NCI-H2171 treated with DMSO at 0.1 percent for 48 hours (cell line): ENCODE data around the gene ANKRD13D.
A peak's percentile ranks its signal among the peaks of the same experiment; 100 is the strongest.

Experiments used
- DNase-seq: peaks from one replicate; lab custom pipeline; 2025; lab: John Stamatoyannopoulos, UW

ANKRD13D gene

DNA sequence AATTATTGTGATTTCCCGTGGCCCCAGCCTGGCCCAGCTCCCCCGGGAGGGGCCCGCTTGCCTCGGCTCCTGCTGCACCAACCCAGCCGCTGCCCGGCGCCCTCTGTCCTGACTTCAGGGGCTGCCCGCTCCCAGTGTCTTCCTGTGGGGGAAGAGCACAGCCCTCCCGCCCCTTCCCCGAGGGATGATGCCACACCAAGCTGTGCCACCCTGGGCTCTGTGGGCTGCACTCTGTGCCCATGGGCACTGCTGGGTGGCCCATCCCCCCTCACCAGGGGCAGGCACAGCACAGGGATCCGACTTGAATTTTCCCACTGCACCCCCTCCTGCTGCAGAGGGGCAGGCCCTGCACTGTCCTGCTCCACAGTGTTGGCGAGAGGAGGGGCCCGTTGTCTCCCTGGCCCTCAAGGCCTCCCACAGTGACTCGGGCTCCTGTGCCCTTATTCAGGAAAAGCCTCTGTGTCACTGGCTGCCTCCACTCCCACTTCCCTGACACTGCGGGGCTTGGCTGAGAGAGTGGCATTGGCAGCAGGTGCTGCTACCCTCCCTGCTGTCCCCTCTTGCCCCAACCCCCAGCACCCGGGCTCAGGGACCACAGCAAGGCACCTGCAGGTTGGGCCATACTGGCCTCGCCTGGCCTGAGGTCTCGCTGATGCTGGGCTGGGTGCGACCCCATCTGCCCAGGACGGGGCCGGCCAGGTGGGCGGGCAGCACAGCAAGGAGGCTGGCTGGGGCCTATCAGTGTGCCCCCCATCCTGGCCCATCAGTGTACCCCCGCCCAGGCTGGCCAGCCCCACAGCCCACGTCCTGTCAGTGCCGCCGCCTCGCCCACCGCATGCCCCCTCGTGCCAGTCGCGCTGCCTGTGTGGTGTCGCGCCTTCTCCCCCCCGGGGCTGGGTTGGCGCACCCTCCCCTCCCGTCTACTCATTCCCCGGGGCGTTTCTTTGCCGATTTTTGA lies 3.3 kb upstream of the ANKRD13D start:
- no peak for DNase-seq

DNA sequence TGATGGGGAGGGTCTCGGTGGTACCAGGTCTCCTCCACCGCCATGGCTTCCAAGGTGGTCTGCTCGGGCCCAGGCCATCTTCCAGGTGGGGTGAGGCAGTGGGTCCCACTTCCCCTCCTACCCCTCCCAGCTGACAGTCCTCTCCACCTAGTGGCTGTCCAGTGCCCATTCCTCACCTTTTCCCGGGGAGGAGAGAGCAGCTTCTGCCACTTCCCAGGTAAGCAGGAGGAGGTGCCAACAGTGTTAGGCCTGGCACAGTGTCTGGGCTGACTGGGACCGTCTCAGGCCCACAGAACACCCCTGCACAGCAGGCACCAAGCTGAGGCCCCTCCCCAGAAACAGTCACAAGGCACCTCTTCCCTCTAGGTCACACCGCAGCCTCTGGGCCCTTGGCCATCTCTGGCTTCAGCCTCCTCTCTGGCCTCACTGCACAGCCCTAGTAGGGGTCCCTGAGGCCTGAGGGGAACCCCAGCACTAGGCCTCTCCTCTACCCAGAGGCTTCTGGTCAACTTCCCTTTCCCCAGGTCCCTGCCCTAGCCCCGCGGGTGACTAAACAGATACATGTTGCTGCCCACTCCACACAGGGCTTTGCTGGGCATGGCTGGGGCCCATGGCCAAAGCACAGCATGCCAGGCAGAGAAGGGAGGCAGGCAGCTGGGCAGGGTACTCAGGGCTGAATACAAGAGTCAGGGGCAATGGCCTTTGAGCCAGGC lies 2.3 kb upstream of the ANKRD13D start:
- DNase-seq = no peak

DNA sequence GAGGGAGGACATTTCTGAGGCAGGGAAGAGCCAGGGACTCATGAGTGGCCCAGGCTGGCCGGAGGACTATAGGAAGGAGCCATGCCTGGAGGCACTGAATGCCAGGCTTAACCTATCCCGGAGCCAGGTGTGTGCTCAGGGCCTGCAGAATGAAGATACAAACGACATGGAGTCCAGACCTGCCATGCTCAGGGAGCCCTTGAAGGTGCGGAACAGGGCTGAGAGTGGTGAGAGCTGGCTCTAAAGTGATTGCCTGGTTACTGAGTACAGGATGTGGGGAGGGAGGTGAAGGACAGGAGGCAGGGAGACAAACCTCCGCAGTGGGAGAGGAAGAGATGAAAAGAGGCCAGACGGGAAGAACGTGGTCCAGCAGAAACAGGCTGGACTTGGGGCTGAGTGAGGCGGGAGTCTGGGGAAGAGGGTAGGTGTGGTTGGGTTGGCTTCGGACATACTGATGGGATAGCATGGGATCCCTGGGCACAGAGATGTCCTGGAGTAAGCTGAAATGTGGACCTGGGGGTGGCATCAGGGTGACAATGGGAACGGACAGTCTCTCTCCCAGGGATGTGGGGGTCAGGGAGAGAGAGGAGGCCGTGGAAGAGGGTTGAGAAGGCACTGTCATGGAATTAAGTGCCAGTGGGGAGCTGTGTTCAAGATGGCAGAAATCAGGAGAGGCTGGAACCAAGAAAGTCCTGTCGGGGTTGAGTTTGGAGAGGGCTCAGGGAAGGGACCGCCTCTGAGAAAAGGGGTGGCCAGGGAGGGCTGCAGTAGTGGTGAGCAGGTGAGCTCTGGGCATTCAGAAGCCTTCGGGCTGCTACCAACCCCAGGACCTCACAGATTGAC lies 1.5 kb upstream of the ANKRD13D start:
- no peak for DNase-seq

DNA sequence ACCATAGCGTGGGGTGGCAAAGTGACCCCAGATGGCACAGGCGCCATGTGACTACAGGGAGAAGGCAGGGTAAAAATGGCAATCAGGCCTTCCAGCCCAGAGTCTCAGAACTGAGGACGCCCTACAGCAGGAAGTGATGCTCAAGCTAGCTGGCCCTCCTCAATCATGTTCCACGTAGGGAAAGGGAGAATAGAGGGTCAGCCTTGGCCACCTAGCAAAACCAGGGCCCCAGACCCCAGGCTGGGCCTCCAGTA lies 978 bp upstream of the ANKRD13D start:
- DNase-seq = no peak

DNA sequence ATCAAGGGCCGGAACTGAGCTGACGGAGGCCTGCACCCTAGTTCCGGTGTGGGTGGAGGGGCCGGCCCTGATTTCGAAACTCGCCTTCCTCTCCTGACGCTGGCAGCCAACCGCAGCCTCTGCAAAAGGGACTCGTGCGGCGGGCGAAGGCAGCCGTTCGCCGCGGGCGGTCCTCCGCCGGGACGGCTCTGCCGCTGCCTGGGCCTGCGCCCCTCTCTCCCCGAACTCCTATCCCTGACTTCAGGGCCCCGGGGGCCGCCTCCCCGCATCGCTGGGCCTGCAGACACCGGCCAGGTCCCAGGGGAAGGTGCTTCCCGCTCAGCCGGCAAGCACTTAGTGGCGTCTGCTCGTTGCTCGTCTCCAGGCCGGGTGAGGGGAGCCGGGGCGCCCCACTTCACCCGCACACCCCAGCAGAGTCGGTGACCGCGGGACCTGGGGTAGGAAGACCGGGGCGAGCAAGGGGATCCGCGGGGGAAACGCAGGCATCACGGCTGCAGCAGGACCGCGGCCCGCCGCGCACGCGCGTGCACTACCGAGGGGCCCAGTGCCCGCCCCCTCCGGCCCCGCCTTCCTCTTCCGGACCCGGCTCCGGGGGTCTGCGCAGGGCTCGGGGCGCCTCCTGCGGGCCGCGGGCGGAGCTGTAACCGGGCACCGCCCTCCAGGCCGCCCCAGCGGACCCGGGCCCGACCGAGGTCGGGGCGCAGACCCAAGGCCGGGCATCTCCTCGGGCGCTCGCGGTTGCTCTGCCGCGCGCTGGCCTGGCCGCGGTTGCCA lies 464 bp upstream of the ANKRD13D start:
- DNase-seq = peak; percentile 87

DNA sequence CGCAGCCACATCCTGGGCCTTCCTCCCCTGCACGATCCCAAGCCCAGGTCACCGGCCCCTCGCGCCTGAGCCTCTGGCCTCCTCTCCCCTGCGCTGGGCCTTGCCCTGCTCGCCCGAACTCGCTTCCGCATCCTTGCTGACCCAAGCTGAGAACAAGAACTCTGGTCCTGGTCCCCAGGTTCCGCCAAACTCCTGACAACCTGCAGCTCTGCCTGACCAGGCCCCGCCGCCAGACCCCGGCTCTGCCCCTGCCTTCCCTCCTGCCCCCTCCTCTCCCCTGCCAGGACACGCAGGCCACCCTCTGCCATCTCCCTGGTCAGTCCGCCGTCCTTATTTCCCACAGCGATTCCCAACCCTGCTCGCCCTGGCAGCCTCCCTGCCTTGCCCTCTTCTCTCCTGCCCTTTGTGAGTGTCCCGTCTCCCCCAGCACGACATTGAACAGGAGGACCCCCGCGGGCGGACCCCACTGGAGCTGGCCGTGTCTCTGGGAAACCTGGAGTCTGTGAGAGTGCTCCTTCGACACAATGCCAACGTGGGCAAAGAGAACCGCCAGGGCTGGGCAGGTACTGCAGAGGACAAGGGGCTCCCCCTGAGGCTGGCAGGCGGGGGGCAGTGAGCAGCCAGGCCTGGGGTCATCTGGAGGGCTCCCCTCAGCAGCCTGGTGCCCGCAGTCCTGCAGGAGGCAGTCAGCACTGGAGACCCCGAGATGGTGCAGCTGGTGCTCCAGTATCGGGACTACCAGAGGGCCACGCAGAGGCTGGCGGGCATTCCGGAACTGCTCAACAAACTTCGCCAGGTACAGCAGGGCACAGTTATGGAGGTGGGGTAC lies 762 bp downstream of the ANKRD13D start:
- DNase-seq = no peak

DNA sequence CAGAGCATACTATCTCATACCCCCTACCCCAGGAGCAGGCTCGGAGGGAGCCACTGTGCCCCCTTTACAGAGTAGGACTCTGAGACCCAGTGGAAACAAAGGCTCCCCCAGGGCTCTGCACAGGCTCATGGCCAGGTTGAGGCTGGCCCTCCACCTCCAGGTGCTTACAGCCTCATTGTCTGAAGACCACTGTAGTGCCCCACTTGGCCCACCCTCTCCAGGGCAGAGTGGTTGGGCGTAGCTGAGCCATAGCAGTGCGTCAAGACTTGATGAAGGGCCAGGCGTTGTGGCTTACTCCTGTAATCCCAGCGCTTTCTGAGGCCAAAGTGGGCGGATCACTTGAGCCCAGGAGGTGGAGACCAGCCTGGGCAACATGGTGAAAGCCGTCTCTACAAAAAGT lies 1.7 kb downstream of the ANKRD13D start:
- DNase-seq = no peak

DNA sequence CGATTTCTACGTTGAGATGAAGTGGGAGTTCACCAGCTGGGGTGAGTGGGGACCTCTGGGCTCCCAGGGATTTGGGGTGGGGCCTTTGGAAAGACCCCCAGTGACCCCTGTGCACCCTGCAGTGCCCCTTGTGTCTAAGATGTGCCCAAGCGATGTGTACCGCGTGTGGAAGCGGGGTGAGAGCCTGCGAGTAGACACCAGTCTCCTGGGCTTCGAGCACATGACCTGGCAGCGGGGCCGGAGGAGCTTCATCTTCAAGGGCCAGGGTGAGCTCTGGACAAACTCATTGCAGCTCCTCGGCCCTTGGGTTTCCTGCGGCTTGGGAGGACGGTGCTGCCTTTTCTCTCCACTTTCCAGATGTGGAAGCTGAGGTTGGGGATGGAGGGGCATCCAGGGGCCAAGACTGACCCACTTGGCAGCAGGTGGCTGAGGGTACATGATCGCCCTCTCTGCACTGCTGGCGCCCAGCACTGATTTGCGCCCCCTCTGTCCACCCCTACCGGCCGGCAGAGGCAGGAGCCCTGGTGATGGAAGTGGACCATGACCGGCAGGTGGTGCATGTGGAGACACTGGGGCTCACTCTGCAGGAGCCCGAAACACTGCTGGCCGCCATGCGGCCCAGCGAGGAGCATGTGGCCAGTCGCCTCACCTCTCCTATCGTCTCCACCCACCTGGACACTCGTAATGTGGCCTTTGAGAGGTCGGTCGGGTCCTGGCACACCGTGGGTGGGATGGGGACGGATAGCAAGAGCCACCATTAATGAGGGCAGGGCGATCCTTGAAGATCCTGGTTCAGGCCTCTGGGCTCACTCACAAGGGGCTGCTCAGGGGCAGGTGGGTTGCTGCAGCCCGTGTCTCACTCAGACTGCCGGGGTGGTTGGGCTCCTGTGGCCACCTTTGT lies 2.6 kb downstream of the ANKRD13D start:
- DNase-seq = no peak

DNA sequence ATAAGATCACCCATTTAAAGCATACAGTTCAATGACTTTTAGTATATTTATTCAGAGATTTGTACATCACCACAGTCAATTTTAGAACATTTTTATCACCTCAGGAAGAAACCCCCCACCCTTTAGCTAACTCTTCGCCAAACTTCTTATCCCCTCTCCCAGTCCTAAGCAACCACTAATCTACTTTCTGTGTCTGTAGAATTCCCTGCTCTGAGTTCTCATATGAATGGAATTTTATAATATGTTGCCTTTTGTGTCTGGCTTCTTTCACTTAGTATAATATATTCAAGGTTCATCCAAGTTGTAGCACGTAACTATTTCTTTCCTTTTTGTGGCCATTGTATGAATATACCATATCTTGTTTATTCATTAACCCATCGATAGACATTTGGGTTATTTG lies 3.6 kb downstream of the ANKRD13D start:
- DNase-seq = no peak

DNA sequence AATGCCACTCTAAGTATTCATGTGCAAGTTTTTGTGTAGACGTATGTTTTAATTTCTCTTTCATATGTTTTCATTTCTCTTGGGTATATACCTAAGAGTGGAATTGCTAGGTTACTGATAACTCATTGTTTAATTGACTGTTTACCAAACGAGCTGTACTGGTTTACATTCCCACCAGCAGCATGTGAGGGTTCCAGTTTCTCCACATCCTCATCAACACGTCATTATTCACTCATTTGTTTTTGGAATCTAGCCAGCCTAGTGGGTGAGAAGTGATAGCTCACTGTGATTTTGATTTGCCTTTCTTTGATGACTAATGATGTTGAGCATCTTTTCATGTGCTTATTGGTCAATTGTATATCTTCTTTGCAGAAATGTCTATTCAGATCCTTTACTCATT lies 4.0 kb downstream of the ANKRD13D start:
- peak; percentile 17 for DNase-seq

DNA sequence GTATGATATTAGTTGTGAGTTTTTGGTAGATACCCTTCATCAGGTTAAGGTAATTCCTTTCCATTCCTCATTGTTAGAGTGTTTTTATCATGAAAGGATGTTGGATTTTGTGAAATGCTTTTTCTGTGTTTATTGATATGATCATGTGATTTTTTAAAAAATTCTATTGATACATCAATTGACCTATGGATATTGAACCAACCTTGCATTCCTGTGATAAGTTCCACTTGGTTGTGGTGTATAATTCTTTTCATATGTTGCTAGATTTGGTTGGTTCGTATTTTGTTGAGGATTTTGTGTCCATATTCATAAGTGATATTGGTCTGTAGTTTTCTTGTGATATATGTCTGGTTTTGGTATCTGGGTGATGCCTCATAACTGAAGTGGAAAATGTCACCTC lies 6.7 kb downstream of the ANKRD13D start:
- no peak for DNase-seq

DNA sequence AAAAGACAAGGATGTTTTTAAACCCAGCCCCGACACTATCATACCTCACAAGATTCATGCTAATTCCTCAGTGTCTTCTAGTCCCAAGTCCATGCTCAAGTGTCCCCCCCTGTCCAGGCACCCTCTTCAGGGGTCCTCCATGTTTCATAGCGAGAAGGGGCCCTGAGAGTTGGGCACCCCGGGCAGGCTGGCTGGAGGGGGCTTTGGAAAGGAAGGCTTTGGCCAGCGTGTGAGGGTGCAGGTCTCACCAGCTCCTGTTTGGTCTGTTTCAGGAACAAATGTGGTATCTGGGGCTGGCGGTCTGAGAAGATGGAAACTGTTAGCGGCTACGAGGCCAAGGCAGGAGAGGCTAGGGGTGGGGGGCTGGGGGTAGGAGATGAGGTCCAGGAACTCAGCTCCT lies 9.7 kb downstream of the ANKRD13D start:
- no peak for DNase-seq

DNA sequence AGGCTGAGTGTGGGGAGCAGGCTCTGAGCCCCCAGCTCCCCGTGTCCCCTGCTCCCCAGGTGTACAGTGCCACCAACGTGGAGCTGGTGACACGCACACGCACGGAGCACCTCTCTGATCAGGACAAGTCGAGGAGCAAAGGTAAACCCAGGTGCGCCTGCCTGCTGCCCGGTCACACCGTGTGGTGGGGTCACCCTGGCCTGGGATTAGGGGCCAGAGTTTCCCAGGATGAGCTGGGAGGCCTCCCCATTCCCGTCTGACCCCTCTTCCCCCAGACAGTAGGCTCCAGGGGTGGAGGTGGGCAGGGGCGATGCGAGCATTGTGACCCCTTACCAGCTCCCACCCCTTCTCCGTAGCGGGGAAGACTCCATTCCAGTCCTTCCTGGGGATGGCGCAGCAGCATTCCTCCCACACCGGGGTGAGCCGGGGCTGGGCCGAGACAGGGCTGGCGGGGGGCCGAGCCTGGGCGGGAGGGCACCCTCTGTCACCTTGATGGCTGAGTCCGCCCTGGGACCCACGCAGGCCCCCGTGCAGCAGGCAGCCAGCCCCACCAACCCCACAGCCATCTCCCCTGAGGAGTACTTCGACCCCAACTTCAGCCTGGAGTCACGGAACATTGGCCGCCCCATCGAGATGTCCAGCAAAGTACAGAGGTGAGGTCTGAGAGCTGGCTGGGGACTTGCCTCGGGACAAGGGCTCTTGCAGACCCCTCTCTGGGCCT lies 10.5 kb downstream of the ANKRD13D start:
- no peak for DNase-seq

DNA sequence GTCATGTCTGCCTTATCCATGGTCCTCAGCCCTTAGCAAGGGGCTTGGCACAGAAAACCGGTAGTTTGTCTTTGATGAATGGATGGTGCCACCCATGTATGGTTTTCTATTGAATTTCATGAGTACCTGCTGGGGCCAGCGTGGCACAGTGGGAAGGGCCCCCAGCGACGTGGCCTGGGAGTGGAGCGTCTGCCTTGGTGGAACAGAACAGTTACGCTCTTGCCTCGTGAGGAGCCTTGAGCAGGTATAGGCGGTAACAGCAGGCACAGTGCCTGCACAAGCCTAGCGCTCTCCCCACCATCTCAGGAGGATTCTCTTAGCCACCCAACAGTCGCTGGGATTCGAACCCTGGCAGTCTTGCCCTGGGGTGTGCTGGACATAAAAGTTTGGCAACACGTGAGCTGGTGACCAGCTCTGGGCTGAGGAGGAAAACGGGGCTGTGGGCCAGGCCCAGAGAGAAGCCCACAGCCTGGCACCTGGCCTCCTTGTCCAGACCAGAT lies 11.2 kb downstream of the ANKRD13D start:
- no peak for DNase-seq

DNA sequence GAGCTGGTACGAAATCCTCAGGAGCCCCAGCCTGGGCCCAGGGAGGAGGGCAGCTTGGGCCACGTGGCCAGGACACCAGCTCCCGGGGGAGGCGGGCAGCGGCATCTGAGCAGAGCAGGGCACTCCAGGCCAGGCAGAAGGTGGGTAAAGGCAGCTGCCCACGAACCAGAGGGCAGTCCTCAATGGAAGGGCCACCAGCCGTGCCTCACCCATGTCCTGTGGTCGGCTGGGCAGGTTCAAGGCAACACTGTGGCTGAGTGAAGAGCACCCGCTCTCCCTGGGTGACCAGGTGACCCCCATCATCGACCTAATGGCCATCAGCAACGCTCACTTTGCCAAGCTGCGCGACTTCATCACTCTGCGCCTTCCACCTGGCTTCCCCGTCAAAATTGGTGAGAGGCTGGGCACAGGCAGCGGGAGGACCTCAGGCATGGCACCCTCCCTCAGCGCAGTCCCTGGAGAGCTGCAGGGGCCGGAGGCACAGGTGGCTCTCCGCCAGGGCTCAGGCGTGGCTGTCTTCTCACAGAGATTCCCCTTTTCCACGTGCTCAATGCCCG lies 11.7 kb downstream of the ANKRD13D start:
- no peak for DNase-seq

DNA sequence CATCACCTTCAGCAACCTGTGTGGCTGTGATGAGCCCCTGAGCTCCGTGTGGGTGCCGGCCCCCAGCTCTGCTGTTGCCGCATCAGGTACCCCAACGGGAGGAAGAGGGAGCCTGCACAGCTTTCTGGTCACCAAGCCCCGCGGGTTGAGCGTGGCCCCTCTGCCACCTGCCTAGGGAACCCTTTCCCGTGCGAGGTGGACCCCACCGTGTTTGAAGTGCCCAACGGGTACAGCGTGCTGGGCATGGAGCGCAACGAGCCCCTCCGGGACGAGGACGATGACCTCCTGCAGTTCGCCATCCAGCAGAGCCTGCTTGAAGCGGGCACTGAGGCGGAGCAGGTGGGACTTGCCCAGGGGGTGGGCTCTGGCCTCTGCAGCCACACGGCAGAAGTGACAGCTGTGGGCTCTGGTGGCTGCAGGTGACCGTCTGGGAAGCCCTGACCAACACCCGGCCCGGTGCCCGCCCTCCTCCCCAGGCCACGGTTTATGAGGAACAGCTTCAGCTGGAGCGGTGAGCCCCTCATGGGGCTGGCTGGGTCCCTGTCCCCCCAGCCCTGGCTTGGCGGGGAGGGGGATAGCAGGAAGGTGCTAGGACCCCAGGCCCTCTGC lies 12.3 kb downstream of the ANKRD13D start:
- DNase-seq = no peak

DNA sequence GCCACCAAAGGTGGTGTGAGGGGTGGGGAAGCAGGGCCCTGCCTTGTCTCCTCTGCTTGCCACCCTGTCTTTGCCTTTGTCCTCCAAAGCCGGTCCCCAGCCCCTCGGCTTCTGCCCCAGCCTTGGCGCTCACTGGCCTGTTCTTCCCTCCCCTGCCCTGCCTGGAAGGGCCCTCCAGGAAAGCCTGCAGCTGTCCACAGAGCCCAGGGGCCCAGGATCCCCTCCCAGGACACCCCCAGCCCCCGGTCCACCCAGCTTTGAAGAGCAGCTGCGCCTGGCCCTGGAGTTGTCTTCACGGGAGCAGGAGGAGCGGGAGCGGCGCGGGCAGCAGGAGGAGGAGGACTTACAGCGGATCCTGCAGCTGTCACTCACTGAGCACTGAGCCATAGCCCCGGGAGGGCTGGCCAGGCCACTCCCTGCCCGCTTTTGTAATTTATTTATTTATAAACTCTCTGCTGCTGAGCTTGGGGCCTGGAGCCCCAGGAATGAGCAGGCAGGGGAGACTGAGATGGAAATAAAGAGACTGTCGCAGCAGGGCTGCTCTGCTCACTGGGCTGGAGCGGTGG lies 12.9 kb downstream of the ANKRD13D start:
- peak; percentile 69 for DNase-seq

DNA sequence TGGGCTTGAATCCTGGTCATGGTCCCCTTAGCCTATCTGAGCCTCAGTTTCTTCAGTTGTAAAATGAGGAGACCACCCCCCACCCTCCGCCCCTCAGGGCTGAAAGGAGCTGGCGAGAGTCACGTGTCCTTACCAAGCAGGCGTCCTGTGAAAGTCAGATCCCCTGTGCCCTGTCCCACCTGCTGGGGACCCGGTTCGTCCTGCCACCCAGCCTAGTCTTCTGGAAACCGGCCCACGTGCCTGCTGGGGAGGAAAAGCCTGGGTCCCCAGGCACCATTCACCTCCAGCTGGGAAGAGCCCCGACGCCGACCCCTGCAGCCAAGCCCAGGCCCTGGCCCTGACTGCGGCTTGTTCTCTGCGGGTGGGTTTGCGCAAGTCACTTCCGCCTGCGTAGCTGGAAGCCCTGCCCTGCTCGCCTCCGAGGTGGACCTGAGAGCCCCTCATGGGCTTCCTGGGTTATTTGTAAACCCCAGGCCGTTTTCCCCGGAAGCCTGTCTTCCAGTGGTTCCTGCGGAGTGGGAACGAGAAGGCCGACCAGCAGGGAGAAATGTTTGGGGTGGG lies 13.5 kb downstream of the ANKRD13D start:
- DNase-seq = peak; percentile 40
